HG03175 (cell line): ENCODE results near the gene SDR9C7.
"Not testable (repeated sequence)": the region's sequence is repeated elsewhere in the genome, so short reads cannot be mapped to it uniquely, and the experiment has no call there.

Experiments
- ATAC-seq: cut with Tn5 transposase; IDR thresholded peaks from one replicate; pipeline ENCODE4 v1.9.1; 2021; ENCODE audit warnings: mild to moderate bottlenecking, moderate library complexity; ENCODE audit not compliant: unreplicated experiment

Gene SDR9C7

GRCh38 chr12:56933826-56934625, at the start of gene SDR9C7:
Gene SDR9C7 (minus strand): TSS chr12:56934408. CDS start chr12:56934261, 147 bp downstream.
- ATAC-seq: no peak

GRCh38 chr12:56983386-56983785, 49.2 kb upstream of the SDR9C7 start:
- no peak for ATAC-seq

GRCh38 chr12:56982578-56983236, 48.5 kb upstream of the SDR9C7 start:
- not testable (repeated sequence) for ATAC-seq

DNA sequence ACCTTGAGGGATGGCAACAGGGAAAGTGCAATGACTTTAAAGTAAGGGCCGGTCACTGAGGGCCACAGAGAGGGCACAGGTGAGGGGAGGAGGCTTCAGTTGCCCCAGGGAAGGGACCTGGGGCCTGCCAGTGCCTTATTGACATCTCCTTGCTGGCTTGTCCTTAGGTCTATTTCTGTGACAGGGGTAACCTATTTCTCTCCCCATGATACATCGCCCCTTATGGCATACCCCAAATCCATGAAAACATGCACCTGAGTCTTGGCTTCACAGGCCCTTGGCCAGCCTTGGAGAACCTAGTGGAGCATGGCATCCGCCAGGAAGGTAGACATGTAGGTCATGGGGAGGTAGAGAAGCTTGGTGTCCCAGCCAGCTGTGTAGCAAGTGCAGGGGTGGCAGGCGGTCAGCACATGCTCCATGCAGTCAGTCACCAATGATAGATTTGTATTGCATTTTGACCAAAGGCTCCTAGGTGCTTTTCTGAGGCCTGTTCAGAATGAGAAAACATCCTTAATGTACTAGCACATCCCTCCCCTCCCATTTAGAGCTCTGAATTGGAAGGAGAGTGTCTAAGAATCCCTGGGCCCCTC, 46.8 kb upstream of the SDR9C7 start:
- ATAC-seq: no peak

DNA sequence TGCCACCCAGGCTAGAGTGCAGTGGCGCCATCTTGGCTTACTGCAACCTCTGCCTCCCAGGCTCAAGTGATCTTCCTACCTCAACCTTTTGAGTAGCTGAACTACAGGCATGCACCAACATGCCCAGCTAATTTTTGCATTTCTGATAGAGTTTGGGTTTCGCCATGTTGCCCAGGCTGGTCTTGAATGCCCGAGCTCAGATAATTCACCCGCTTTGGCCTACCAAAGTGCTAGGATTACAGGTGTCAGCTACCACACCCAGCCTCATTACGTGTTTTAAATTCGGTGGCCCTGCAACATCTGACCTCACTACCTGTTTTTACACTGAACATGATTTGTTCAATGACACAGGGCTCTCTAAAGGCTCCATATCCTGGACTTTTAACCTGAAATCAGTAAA, 46.1 kb upstream of the SDR9C7 start:
- no peak for ATAC-seq

DNA sequence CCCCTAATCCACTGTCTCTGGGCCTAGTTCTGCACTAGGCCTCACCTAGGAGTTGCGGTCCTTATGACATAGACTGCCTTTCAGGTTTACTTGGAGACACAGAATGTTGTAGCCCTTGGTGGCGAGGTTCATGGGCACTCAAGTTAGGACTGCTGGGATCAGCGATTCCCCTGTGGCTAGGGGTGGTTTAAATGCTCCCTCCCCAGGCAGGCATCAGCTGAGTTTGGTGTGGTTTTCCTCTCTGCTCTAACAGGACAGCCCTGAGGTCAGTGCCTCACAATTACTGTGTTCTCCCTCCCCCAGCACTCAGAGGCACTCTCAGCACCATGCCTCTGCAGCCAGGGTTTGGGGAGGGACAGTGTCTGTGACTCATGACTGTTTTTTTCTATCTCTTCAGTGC, 45.4 kb upstream of the SDR9C7 start:
- ATAC-seq: no peak

GRCh38 chr12:56978397-56979138, 44.4 kb upstream of the SDR9C7 start:
- ATAC-seq: no peak

DNA sequence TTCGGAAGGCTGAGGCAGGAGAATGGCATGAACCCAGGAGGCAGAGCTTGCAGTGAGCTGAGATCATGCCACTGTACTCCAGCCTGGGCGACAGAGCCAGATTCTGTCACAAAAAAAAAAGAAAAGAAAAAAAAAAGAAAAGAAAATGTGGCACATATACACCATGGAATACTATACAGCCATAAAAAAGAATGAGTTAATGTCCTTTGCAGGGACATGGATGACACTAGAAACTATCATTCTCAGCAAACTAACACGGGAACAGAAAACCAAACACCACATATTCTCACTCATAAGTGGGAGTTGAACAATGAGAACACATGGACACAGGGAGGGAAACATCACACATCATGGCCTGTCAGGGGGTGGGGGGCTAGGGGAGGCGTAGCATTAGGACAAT, 43.2 kb upstream of the SDR9C7 start:
- ATAC-seq: not testable (repeated sequence)

- not testable (repeated sequence) for ATAC-seq
Observed at GRCh38 chr12:56974224-56974623, 40.0 kb upstream of the SDR9C7 start.

DNA sequence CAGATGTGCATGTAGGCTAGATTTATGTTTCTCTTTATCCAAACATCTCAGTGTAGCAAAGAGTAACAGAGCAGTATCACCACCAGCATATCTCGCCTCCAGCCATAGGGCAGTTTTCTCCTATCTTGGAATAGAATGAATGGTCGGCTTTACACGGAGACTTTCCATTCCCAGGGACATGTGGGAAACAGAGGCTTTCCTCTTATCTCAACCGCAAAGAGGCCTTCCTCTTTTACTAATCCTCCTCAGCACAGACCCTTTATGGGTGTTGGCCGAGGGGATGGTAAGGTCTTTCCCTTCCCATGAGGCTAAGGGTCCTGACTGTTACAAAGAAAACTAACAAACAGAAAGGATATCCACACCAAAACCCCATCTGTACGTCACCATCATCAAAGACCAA, 34.7 kb upstream of the SDR9C7 start:
- ATAC-seq: not testable (repeated sequence)

GRCh38 chr12:56965997-56966642, 31.9 kb upstream of the SDR9C7 start:
- ATAC-seq: not testable (repeated sequence)

DNA sequence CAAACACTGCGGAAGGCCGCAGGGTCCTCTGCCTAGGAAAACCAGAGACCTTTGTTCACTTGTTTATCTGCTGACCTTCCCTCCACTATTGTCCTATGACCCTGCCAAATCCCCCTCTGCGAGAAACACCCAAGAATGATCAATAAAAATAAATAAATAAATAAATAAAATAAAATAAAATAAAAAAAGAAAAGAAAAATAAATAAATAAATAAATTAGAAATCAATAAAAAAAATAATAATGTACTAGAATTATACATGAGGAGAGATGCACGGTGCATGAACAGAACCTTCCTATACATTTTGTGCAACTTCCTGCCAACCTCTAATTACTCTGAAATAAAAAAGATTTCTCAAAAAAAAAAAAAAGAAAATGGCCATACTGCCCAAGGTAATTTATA, 30.9 kb upstream of the SDR9C7 start:
- ATAC-seq: not testable (repeated sequence)

DNA sequence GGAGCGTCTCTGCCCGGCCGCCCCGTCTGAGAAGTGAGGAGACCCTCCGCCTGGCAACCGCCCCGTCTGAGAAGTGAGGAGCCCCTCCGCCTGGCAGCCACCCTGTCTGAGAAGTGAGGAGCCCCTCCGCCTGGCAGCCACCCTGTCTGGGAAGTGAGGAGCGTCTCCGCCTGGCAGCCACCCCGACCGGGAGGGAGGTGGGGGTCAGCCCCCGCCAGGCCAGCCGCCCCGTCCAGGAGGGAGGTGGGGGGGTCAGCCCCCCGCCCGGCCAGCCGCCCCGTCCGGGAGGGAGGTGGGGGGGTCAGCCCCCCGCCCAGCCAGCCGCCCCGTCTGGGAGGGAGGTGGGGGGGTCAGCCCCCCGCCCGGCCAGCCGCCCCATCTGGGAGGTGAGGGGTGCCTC, 29.3 kb upstream of the SDR9C7 start:
- ATAC-seq: not testable (repeated sequence)

DNA sequence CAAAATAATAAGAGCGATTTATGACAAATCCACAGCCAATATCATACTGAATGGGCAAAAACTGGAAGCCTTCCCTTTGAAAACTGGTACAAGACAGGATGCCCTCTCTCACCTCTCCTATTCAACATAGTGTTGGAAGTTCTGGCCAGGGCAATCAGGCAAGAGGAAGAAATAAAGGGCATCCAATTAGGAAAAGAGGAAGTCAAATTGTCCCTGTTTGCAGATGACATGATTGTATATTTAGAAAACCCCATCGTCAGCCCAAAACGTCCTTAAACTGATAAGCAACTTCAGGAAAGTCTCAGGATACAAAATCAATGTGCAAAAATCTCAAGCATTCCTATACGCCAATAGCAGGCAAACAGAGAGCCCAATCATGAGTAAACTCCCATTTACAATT, 28.0 kb upstream of the SDR9C7 start:
- not testable (repeated sequence) for ATAC-seq

- no peak for ATAC-seq
Observed at GRCh38 chr12:56958422-56958821, 24.2 kb upstream of the SDR9C7 start.

- no peak for ATAC-seq
Observed at GRCh38 chr12:56957229-56958052, 23.2 kb upstream of the SDR9C7 start, which contains the start of gene RDH16. Gene RDH16 (minus strand): TSS chr12:56957608. CDS start chr12:56957462, 146 bp downstream.

GRCh38 chr12:56955631-56956256, 21.5 kb upstream of the SDR9C7 start:
- no peak for ATAC-seq

DNA sequence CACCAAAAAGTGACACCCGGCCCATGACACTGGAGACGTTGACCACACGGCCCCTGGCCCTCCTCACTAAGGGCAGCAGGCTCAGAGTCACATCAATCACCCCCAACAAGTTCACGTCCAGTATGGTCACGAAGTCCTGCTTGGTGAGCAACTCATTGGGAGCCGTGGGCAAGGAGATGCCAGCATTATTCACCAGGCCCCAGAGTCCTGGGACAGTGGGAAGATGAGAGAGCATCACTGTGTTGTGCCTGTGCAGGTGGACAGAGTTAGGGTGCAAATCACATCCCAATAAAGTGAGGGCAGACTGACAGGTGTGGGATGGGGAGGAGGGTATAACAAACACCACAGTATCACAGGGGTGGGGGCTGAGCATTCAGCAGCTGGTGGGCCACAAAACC, 20.7 kb upstream of the SDR9C7 start:
- ATAC-seq: no peak
